Osteocyte (in vitro differentiated cells): ENCODE measurements around the gene ATP6V1C2. TPM values are rescaled to one million over a fixed set of nuclear protein-coding genes. Genes with fewer than 3 reads are reported as not detected.
"Not testable (repeated sequence)": the region's sequence is repeated elsewhere in the genome, so short reads cannot be mapped to it uniquely, and the experiment has no call there.

Source experiments
- DNase-seq: peaks from one replicate; pipeline ENCODE4 v3.0.0; 2021; ENCODE audit warnings: mixed read lengths; ENCODE audit not compliant: unreplicated experiment; ENCODE audit errors: extremely low spot score
- H3K27ac Mint-ChIP-seq: one replicate; pipeline ENCODE4 v1.8.0; 2021; ENCODE audit warnings: mild to moderate bottlenecking, mixed read lengths; ENCODE audit not compliant: unreplicated experiment
- H3K27me3 Mint-ChIP-seq: one replicate; pipeline ENCODE4 v1.8.0; 2021; ENCODE audit warnings: mixed read lengths; ENCODE audit not compliant: unreplicated experiment
- H3K36me3 Mint-ChIP-seq: one replicate; pipeline ENCODE4 v1.8.0; 2021; ENCODE audit warnings: mixed read lengths; ENCODE audit not compliant: unreplicated experiment
- H3K4me1 Mint-ChIP-seq: one replicate; pipeline ENCODE4 v1.8.0; 2021; ENCODE audit warnings: mixed read lengths; ENCODE audit not compliant: unreplicated experiment
- H3K4me3 Mint-ChIP-seq: one replicate; pipeline ENCODE4 v1.8.0; 2021; ENCODE audit warnings: mild to moderate bottlenecking, moderate library complexity, mixed read lengths; ENCODE audit not compliant: unreplicated experiment
- H3K9me3 Mint-ChIP-seq: one replicate; pipeline ENCODE4 v1.8.0; 2021; ENCODE audit warnings: mixed read lengths; ENCODE audit not compliant: unreplicated experiment
- CTCF ChIP-seq: fragments of 200-600 bp; sonication (generic); IDR thresholded peaks from 2 replicates; pipeline ENCODE4 v1.5.0; 2021; ENCODE audit warnings: antibody characterized with exemption, mild to moderate bottlenecking, moderate library complexity
- total RNA-seq: library from RNA; stranded (reverse); gene quantifications from 2 replicates; pipeline ENCODE4 v1.2.1, GENCODE V29; 2021

The ATP6V1C2 gene
- total RNA-seq, 1 donor from 2014 or later, result not detected

GRCh38 chr2:10812362-10813162, 91.1 kb downstream of the ATP6V1C2 start, which contains the start of gene PDIA6:
PDIA6 (minus strand) TSS chr2:10812785; CDS start chr2:10812696, 89 bp downstream.
- Mint-ChIP-seq H3K4me1 (peaks cover 37% of the 10 kb centered on the region), H3K4me3 (peak within 1 kb of the TSS; percentile 89), H3K9me3 (no peaks in the 10 kb centered on the region), H3K27ac (peak within 1 kb of the TSS; percentile 89), H3K36me3 (no peaks in the 10 kb centered on the region), H3K27me3 (peaks cover 2% of the 10 kb centered on the region)
- peak; percentile 99 for DNase-seq
- TF ChIP-seq CTCF, result no peak

GRCh38 chr2:10813163-10814138, 92.0 kb downstream of the ATP6V1C2 start:
- not testable (repeated sequence) for H3K9me3 Mint-ChIP-seq, H3K36me3 Mint-ChIP-seq, DNase-seq, H3K27me3 Mint-ChIP-seq
- Mint-ChIP-seq H3K27ac (peak overlapping the region; percentile 71), H3K4me1 (peaks cover 34% of the 10 kb centered on the region), H3K4me3 (peak overlapping the region; percentile 75)

- DNase-seq, result no peak
- H3K27ac Mint-ChIP-seq, result no peak overlapping the region
- H3K36me3 Mint-ChIP-seq, result no peaks in the 10 kb centered on the region
- peak overlapping the region; percentile 39 for H3K4me3 Mint-ChIP-seq
- TF ChIP-seq CTCF, result no peak
- H3K27me3 Mint-ChIP-seq, result peaks cover 8% of the 10 kb centered on the region
- H3K9me3 Mint-ChIP-seq, result no peaks in the 10 kb centered on the region
- H3K4me1 Mint-ChIP-seq, result peaks cover 32% of the 10 kb centered on the region
These were observed 92.7 kb downstream of the ATP6V1C2 start for GRCh38 chr2:10814142-10814541.

- H3K27ac Mint-ChIP-seq, result peak overlapping the region; percentile 39
- TF ChIP-seq CTCF, result peak; percentile 20
- H3K4me1 Mint-ChIP-seq, result peaks cover 32% of the 10 kb centered on the region
- no peaks in the 10 kb centered on the region for H3K36me3 Mint-ChIP-seq
- H3K4me3 Mint-ChIP-seq, result peak overlapping the region; percentile 43
- H3K27me3 Mint-ChIP-seq, result peaks cover 10% of the 10 kb centered on the region
- H3K9me3 Mint-ChIP-seq, result no peaks in the 10 kb centered on the region
- no peak for DNase-seq
These were observed 93.3 kb downstream of the ATP6V1C2 start for GRCh38 chr2:10814571-10815331.

GRCh38 chr2:10817413-10817812, 96.0 kb downstream of the ATP6V1C2 start:
- H3K36me3 Mint-ChIP-seq, result no peaks in the 10 kb centered on the region
- DNase-seq, result no peak
- no peak overlapping the region for H3K4me3 Mint-ChIP-seq
- H3K4me1 Mint-ChIP-seq, result peaks cover 12% of the 10 kb centered on the region
- peak; percentile 48 for TF ChIP-seq CTCF
- peaks cover 17% of the 10 kb centered on the region for H3K27me3 Mint-ChIP-seq
- H3K9me3 Mint-ChIP-seq, result no peaks in the 10 kb centered on the region
- H3K27ac Mint-ChIP-seq, result no peak overlapping the region

- H3K27me3 Mint-ChIP-seq, result peaks cover 22% of the 10 kb centered on the region
- H3K4me3 Mint-ChIP-seq, H3K27ac Mint-ChIP-seq, H3K36me3 Mint-ChIP-seq, H3K4me1 Mint-ChIP-seq, DNase-seq, H3K9me3 Mint-ChIP-seq: not testable (repeated sequence)
These were observed 96.9 kb downstream of the ATP6V1C2 start for GRCh38 chr2:10818305-10818704.
